ENCODE data around the gene DYRK3. TPM values are rescaled to one million over a fixed set of nuclear protein-coding genes. Genes with fewer than 3 reads are reported as not detected.

DYRK3 gene
- total and polyA plus RNA-seq, 9 of the 15 experiments (the other 6 are each of a cell fraction or from before 2014, with no cell fraction given) = 4.5 to 33.7 (median 25.7) TPM

- TF ChIP-seq REST (IDR thresholded peaks at IDR 0.05; ENCODE audit: borderline replicate concordance) (peak; percentile 59; the same call in 1 of the 2 replicates), REST (CRISPR knock-in tag; IDR thresholded peaks at IDR 0.05; ENCODE audit: low read depth) (no peak), KLF16 (IDR thresholded peaks at IDR 0.05) (no peak), MEF2A (IDR thresholded peaks at IDR 0.05; ENCODE audit: control insufficient read depth, low read depth, low read length) (no peak), SMAD1 (IDR thresholded peaks at IDR 0.05; ENCODE audit: low read depth, low read length, partially characterized antibody) (peak; percentile 27), SMC3 (conservative IDR thresholded peaks at IDR 0.05; ENCODE audit: insufficient read depth, low read depth, low read length) (peak; percentile 78), PRMT5 (CRISPR knock-in tag; IDR thresholded peaks at IDR 0.05) (no peak)
Observed at GRCh38 chr1:206608108-206608698, 27.1 kb upstream of the DYRK3 start (continued).
